Liver (tissue), 3 donors: ENCODE results near the gene IRF9.

Source experiments
- CTCF ChIP-seq: fragments of 150-350 bp; IDR thresholded peaks from 2 replicates; pipeline ENCODE4 v1.5.1; 2017; ENCODE audit warnings: improper control_type of control experiment, low read depth, low read length; ENCODE audit not compliant: missing input control
- RAD21 ChIP-seq, 2 donors: IDR thresholded peaks; 2 replicates each; pipeline ENCODE4 v1.6.1; 2016; ENCODE audit warnings: antibody characterized with exemption in 2 of 2, mild to moderate bottlenecking in 2 of 2
- TAF1 ChIP-seq: conservative IDR thresholded peaks from 2 replicates; pipeline ENCODE4 v1.6.1; 2016; ENCODE audit warnings: antibody characterized with exemption, mild to moderate bottlenecking
- donor health status: healthy.
- donor health status: healthy.

GRCh38 chr14:24136684-24137528 is 24.2 kb upstream of the IRF9 start:
- TF ChIP-seq RAD21 (IDR thresholded peaks at IDR 0.05) (no peak), CTCF (no peak), TAF1 (no peak)
